Dendritic cell treated with granulocyte-macrophage colony-stimulating factor and Interleukin-4, amounts not matched to agents 40 ng/mL and 50 ng/mL, for 4 days (primary cell): ENCODE data around the gene NF2.

Experiments used
- H3K27ac Mint-ChIP-seq: one replicate; pipeline ENCODE4 v1.8.0; 2022; ENCODE audit warnings: mild to moderate bottlenecking, mixed read lengths
- H3K27me3 Mint-ChIP-seq: one replicate; pipeline ENCODE4 v1.8.0; 2022; ENCODE audit warnings: mild to moderate bottlenecking, mixed read lengths
- H3K36me3 Mint-ChIP-seq: one replicate; pipeline ENCODE4 v1.8.0; 2022; ENCODE audit warnings: low read depth, mixed read lengths
- H3K4me1 Mint-ChIP-seq: one replicate; pipeline ENCODE4 v1.8.0; 2022; ENCODE audit warnings: low read depth, mixed read lengths
- H3K4me3 Mint-ChIP-seq: one replicate; pipeline ENCODE4 v1.8.0; 2022; ENCODE audit warnings: mild to moderate bottlenecking, moderate library complexity, mixed read lengths
- H3K9me3 Mint-ChIP-seq: one replicate; pipeline ENCODE4 v1.8.0; 2022; ENCODE audit warnings: mixed read lengths
- intact Hi-C: fragments of 100-400 bp; cut with micrococcal nuclease; formaldehyde crosslinking; loops from one replicate; pipeline ENCODE4 v1.15.0; 2022

NF2 gene

GRCh38 chr22:29700900-29701154, 97.4 kb downstream of the NF2 start:
- Mint-ChIP-seq H3K4me1 (peaks cover 17% of the 10 kb centered on the region), H3K4me3 (no peak overlapping the region), H3K36me3 (peaks cover 27% of the 10 kb centered on the region), H3K27me3 (peaks cover 24% of the 10 kb centered on the region), H3K27ac (no peak overlapping the region), H3K9me3 (no peaks in the 10 kb centered on the region)
- intact Hi-C loops: no loop called here

GRCh38 chr22:29701155-29701999, 97.9 kb downstream of the NF2 start:
- no peaks in the 10 kb centered on the region for H3K9me3 Mint-ChIP-seq
- peaks cover 21% of the 10 kb centered on the region for H3K36me3 Mint-ChIP-seq
- H3K4me1 Mint-ChIP-seq: peaks cover 17% of the 10 kb centered on the region
- intact Hi-C loops: no loop called here
- no peak overlapping the region for H3K4me3 Mint-ChIP-seq
- H3K27ac Mint-ChIP-seq: no peak overlapping the region
- H3K27me3 Mint-ChIP-seq: peaks cover 29% of the 10 kb centered on the region

GRCh38 chr22:29702000-29702930, 98.8 kb downstream of the NF2 start:
- peaks cover 35% of the 10 kb centered on the region for H3K27me3 Mint-ChIP-seq
- H3K27ac Mint-ChIP-seq: no peak overlapping the region
- H3K4me3 Mint-ChIP-seq: no peak overlapping the region
- intact Hi-C loops: no loop called here
- H3K36me3 Mint-ChIP-seq: peaks cover 13% of the 10 kb centered on the region
- H3K4me1 Mint-ChIP-seq: peaks cover 17% of the 10 kb centered on the region
- no peaks in the 10 kb centered on the region for H3K9me3 Mint-ChIP-seq

- H3K36me3 Mint-ChIP-seq: peaks cover 5% of the 10 kb centered on the region
- H3K9me3 Mint-ChIP-seq: no peaks in the 10 kb centered on the region
- no peak overlapping the region for H3K4me3 Mint-ChIP-seq
- peaks cover 39% of the 10 kb centered on the region for H3K27me3 Mint-ChIP-seq
- H3K27ac Mint-ChIP-seq: no peak overlapping the region
- H3K4me1 Mint-ChIP-seq: peaks cover 17% of the 10 kb centered on the region
- intact Hi-C loops: no loop called here
These were observed 99.6 kb downstream of the NF2 start for GRCh38 chr22:29702931-29703501.

GRCh38 chr22:29703569-29704195, 100.2 kb downstream of the NF2 start:
- H3K27ac Mint-ChIP-seq: no peak overlapping the region
- no peaks in the 10 kb centered on the region for H3K9me3 Mint-ChIP-seq
- peaks cover 39% of the 10 kb centered on the region for H3K27me3 Mint-ChIP-seq
- no peak overlapping the region for H3K4me3 Mint-ChIP-seq
- no peaks in the 10 kb centered on the region for H3K36me3 Mint-ChIP-seq
- intact Hi-C loops: no loop called here
- peaks cover 17% of the 10 kb centered on the region for H3K4me1 Mint-ChIP-seq

GRCh38 chr22:29704528-29705285, 101.3 kb downstream of the NF2 start:
- H3K9me3 Mint-ChIP-seq: no peaks in the 10 kb centered on the region
- no peak overlapping the region for H3K27ac Mint-ChIP-seq
- peaks cover 17% of the 10 kb centered on the region for H3K4me1 Mint-ChIP-seq
- H3K36me3 Mint-ChIP-seq: no peaks in the 10 kb centered on the region
- intact Hi-C loops: no loop called here
- no peak overlapping the region for H3K4me3 Mint-ChIP-seq
- peaks cover 39% of the 10 kb centered on the region for H3K27me3 Mint-ChIP-seq

- intact Hi-C loops: no loop called here
- H3K4me3 Mint-ChIP-seq: no peak overlapping the region
- no peak overlapping the region for H3K27ac Mint-ChIP-seq
- no peaks in the 10 kb centered on the region for H3K36me3 Mint-ChIP-seq
- peaks cover 41% of the 10 kb centered on the region for H3K27me3 Mint-ChIP-seq
- H3K4me1 Mint-ChIP-seq: peaks cover 17% of the 10 kb centered on the region
- H3K9me3 Mint-ChIP-seq: no peaks in the 10 kb centered on the region
These were observed 102.2 kb downstream of the NF2 start for GRCh38 chr22:29705651-29706050.

- intact Hi-C loops: no loop called here
- H3K27me3 Mint-ChIP-seq: peaks cover 40% of the 10 kb centered on the region
- H3K4me1 Mint-ChIP-seq: peaks cover 10% of the 10 kb centered on the region
- no peak overlapping the region for H3K4me3 Mint-ChIP-seq
- no peak overlapping the region for H3K27ac Mint-ChIP-seq
- H3K9me3 Mint-ChIP-seq: no peaks in the 10 kb centered on the region
- no peaks in the 10 kb centered on the region for H3K36me3 Mint-ChIP-seq
These were observed 103.1 kb downstream of the NF2 start for GRCh38 chr22:29706486-29706885.

GRCh38 chr22:29707010-29707409, 103.6 kb downstream of the NF2 start:
- Mint-ChIP-seq H3K27ac (no peak overlapping the region), H3K4me3 (no peak overlapping the region), H3K36me3 (no peaks in the 10 kb centered on the region), H3K27me3 (peaks cover 38% of the 10 kb centered on the region), H3K9me3 (no peaks in the 10 kb centered on the region), H3K4me1 (peaks cover 10% of the 10 kb centered on the region)
- intact Hi-C loops: no loop called here

GRCh38 chr22:29707471-29707870, 104.0 kb downstream of the NF2 start:
- Mint-ChIP-seq H3K4me1 (peaks cover 9% of the 10 kb centered on the region), H3K36me3 (no peaks in the 10 kb centered on the region), H3K9me3 (no peaks in the 10 kb centered on the region), H3K4me3 (no peak overlapping the region), H3K27ac (no peak overlapping the region), H3K27me3 (peaks cover 36% of the 10 kb centered on the region)
- intact Hi-C loops: no loop called here

GRCh38 chr22:29710193-29710592, 106.8 kb downstream of the NF2 start:
- intact Hi-C loops: no loop called here
- Mint-ChIP-seq H3K4me3 (no peak overlapping the region), H3K4me1 (no peaks in the 10 kb centered on the region), H3K27ac (no peak overlapping the region), H3K9me3 (no peaks in the 10 kb centered on the region), H3K27me3 (peaks cover 31% of the 10 kb centered on the region), H3K36me3 (no peaks in the 10 kb centered on the region)

GRCh38 chr22:29710922-29711593, 107.6 kb downstream of the NF2 start:
- intact Hi-C loops: no loop called here
- H3K9me3 Mint-ChIP-seq: no peaks in the 10 kb centered on the region
- peaks cover 34% of the 10 kb centered on the region for H3K27me3 Mint-ChIP-seq
- no peak overlapping the region for H3K4me3 Mint-ChIP-seq
- H3K36me3 Mint-ChIP-seq: no peaks in the 10 kb centered on the region
- H3K4me1 Mint-ChIP-seq: no peaks in the 10 kb centered on the region
- no peak overlapping the region for H3K27ac Mint-ChIP-seq

GRCh38 chr22:29712119-29712518, 108.7 kb downstream of the NF2 start:
- Mint-ChIP-seq H3K27ac (no peak overlapping the region), H3K27me3 (peaks cover 37% of the 10 kb centered on the region), H3K9me3 (no peaks in the 10 kb centered on the region), H3K4me1 (no peaks in the 10 kb centered on the region), H3K36me3 (no peaks in the 10 kb centered on the region), H3K4me3 (no peak overlapping the region)
- intact Hi-C loops: no loop called here
